GM12878 (cell line): ENCODE data around the gene LDLRAD4. TPM values are rescaled to one million over a fixed set of nuclear protein-coding genes. Genes with fewer than 3 reads are reported as not detected.

Source experiments
- ATAC-seq: fragments of 200-7000 bp; cut with Tn5 transposase; 3 replicates; pipeline ENCODE4 v1.9.1; 2020; ENCODE audit warnings: mild to moderate bottlenecking, moderate library complexity
- BruUV-seq: library from RNA; stranded (reverse); fragments of 400-500 nt; replicated peaks from 2 replicates; lab custom pipeline; 2021; lab: Mats Ljungman, UMichigan
- CTCF ChIA-PET: fragments of 300-600 bp; sonication (Branson Sonifier 250); formaldehyde crosslinking; extraction: SDS; loops from one replicate; lab custom pipeline; 2021; ENCODE audit warnings: inconsistent platforms; lab: Yijun Ruan, JAX
- POLR2A ChIA-PET: fragments of 350-600 bp; formaldehyde crosslinking; extraction: SDS; loops from one replicate; lab custom pipeline; 2021; ENCODE audit warnings: inconsistent platforms; lab: Charles Lee
- RAD21 ChIA-PET: fragments of 300-600 bp; sonication (Branson Sonifier 250); formaldehyde crosslinking; loops from one replicate; lab custom pipeline; 2023; ENCODE audit warnings: antibody characterized with exemption; ENCODE audit not compliant: unreplicated experiment; lab: Charles Lee
- SMC1A ChIA-PET: fragments of 300-600 bp; sonication (Branson Sonifier 250); formaldehyde crosslinking; loops from one replicate; lab custom pipeline; 2023; ENCODE audit not compliant: unreplicated experiment, uncharacterized antibody; lab: Charles Lee
- DNase-seq: peaks from one replicate; pipeline ENCODE4 v3.0.0-alpha.2; 2011; ENCODE audit warnings: low read depth, low spot score
- FAIRE-seq: peaks from 3 replicates; lab custom pipeline; 2011; peaks lifted over from hg19 to GRCh38; lab: Jason Lieb, UNC
- H2AFZ ChIP-seq: 2 replicates; pipeline ENCODE4 v1.6.0; 2011; ENCODE audit warnings: low read depth, low read length, control low read depth; ENCODE audit not compliant: control insufficient read depth
- H3K27ac ChIP-seq: 2 replicates; pipeline ENCODE4 v1.5.1; 2011; ENCODE audit warnings: control low read depth; ENCODE audit not compliant: control insufficient read depth, insufficient read depth
- H3K27me3 ChIP-seq, 2 experiments: replicated peaks in 1 of 2; 2 replicates each; pipeline versions ENCODE4 v1.6.0 to v1.6.1; 2011; ENCODE audit warnings: low read length in 1 of 2; ENCODE audit not compliant: control insufficient read depth in 2 of 2, insufficient read depth in 2 of 2
- H3K36me3 ChIP-seq, 2 experiments: 2 replicates each; pipeline ENCODE4 v1.5.1; 2011; ENCODE audit warnings: low read length in 1 of 2; ENCODE audit not compliant: control insufficient read depth in 2 of 2, insufficient read depth in 2 of 2
- H3K4me1 ChIP-seq: 2 replicates; pipeline ENCODE4 v1.6.1; 2011; ENCODE audit warnings: mild to moderate bottlenecking, low read length, moderate library complexity, mixed read lengths; ENCODE audit not compliant: control insufficient read depth, insufficient read depth
- H3K4me2 ChIP-seq: 2 replicates; pipeline ENCODE4 v1.6.0; 2011; ENCODE audit warnings: control low read depth; ENCODE audit not compliant: control insufficient read depth, insufficient read depth
- H3K4me3 ChIP-seq: fragments of 200-600 bp; sonication (generic); 2 replicates; pipeline ENCODE4 v1.5.1; 2016
- H3K79me2 ChIP-seq: 2 replicates; pipeline ENCODE4 v1.6.0; 2011; ENCODE audit warnings: low read length; ENCODE audit not compliant: control insufficient read depth, insufficient read depth
- H3K9ac ChIP-seq: 2 replicates; pipeline ENCODE4 v1.8.0; 2011; ENCODE audit warnings: low read length, control low read depth, mixed read lengths; ENCODE audit not compliant: control insufficient read depth, insufficient read depth
- H3K9me3 ChIP-seq: replicated peaks from 3 replicates; pipeline ENCODE4 v1.5.1; 2011; ENCODE audit warnings: mild to moderate bottlenecking, low read length; ENCODE audit not compliant: control insufficient read depth, insufficient read depth
- H4K20me1 ChIP-seq: 2 replicates; pipeline ENCODE4 v1.6.0; 2011; ENCODE audit not compliant: control insufficient read depth, insufficient read depth
- BHLHE40 ChIP-seq, 2 experiments: fragments of 450-650 bp in 1 of 2; IDR thresholded peaks; 2 replicates each; pipeline ENCODE4 v1.6.1; 2011 to 2017; ENCODE audit warnings: low read depth in 2 of 2, borderline replicate concordance in 1 of 2, improper control_type of control experiment in 1 of 2, low read length in 1 of 2, mild to moderate bottlenecking in 1 of 2
- CBX3 ChIP-seq: fragments of 200-600 bp; sonication (generic); IDR thresholded peaks from 2 replicates; pipeline ENCODE4 v1.6.1; 2016; ENCODE audit warnings: low read depth, borderline replicate concordance
- EP300 ChIP-seq, 2 experiments: fragments of 150-350 bp in 1 of 2; IDR thresholded peaks; 2 replicates each; pipeline ENCODE4 v1.6.1; 2011 to 2012; ENCODE audit warnings: low read depth in 2 of 2, low read length in 2 of 2, borderline replicate concordance in 1 of 2, improper control_type of control experiment in 1 of 2, inconsistent platforms in 1 of 2; ENCODE audit not compliant: control insufficient read depth in 1 of 2
- IKZF2 ChIP-seq, 2 experiments: fragments of 450-650 bp; IDR thresholded peaks; 2 replicates each; pipeline ENCODE4 v1.6.1; 2017; ENCODE audit warnings: mild to moderate bottlenecking in 2 of 2, moderate library complexity in 2 of 2
- KDM1A ChIP-seq: fragments of 200-600 bp; sonication (generic); IDR thresholded peaks from 2 replicates; pipeline ENCODE4 v1.6.1; 2016; ENCODE audit warnings: borderline replicate concordance
- MTA3 ChIP-seq: IDR thresholded peaks from 2 replicates; pipeline ENCODE4 v1.6.1; 2012; ENCODE audit warnings: low read length, inconsistent platforms, borderline replicate concordance
- PML ChIP-seq: IDR thresholded peaks from 2 replicates; pipeline ENCODE4 v1.6.1; 2012; ENCODE audit warnings: low read length, inconsistent platforms
- SRF ChIP-seq, 2 experiments: IDR thresholded peaks; 2 replicates each; pipeline ENCODE4 v1.6.1; 2011; ENCODE audit warnings: low read depth in 2 of 2, low read length in 2 of 2, mild to moderate bottlenecking in 1 of 2, moderate library complexity in 1 of 2
- ZBTB40 ChIP-seq: fragments of 450-650 bp; IDR thresholded peaks from 2 replicates; pipeline ENCODE4 v1.6.1; 2016; ENCODE audit warnings: mild to moderate bottlenecking, moderate library complexity, borderline replicate concordance
- WGBS: methylation state at CpG from one replicate; pipeline ENCODE4 v1.1.6; 2016; ENCODE audit warnings: low lambda C conversion rate; ENCODE audit not compliant: insufficient replicate concordance, insufficient coverage; ENCODE audit errors: missing lambda C conversion rate; 5-methylcytosine and 5-hydroxymethylcytosine counted together
- in situ Hi-C: fragments of 300-500 bp; cut with MboI; formaldehyde crosslinking; loops from 9 replicates; pipeline ENCODE4 v1.14.3; 2018; ENCODE audit warnings: mixed read lengths
- intact Hi-C: fragments of 100-400 bp; cut with micrococcal nuclease; formaldehyde crosslinking; loops from one replicate; pipeline ENCODE4 v1.14.2; 2022; ENCODE audit not compliant: unreplicated experiment
- polyA plus RNA-seq, 11 experiments: library from polyadenylated mRNA; depleted of rRNA in 4 of 11; unstranded in 6 of 11; stranded (reverse) in 5 of 11; fragments of >200 nt; fragmentation: Nextera tagmentation in 4 of 11; fragmentation: Illumina TruSeq in 1 of 11; extraction: Ambion mirVana in 4 of 11; extraction: Trizol in 1 of 11; gene quantifications; 1 replicate in 1 of 11; 2 replicates in 10 of 11; pipeline versions ENCODE4 v1.2.1 to v1.2.3, GENCODE V29; 2011 to 2016; ENCODE audit warnings: inconsistent platforms in 2 of 11, missing spikeins in 2 of 11, low read depth in 1 of 11
- total RNA-seq, 4 experiments: library from RNA; depleted of rRNA in 3 of 4; stranded (reverse); fragments of >200 nt in 3 of 4; fragmentation: Illumina TruSeq in 1 of 4; extraction: Trizol in 1 of 4; gene quantifications; 2 replicates each; pipeline versions ENCODE4 v1.2.1 to v1.2.3, GENCODE V29; 2013 to 2021
- TF ChIP-seq, protein P1 (sequence below): IDR thresholded peaks from 2 replicates; pipeline ENCODE4 v1.6.1; 2011; ENCODE audit warnings: borderline replicate concordance, low read depth, mild to moderate bottlenecking, moderate library complexity, low read length; ENCODE audit not compliant: insufficient read depth, poor library complexity, severe bottlenecking

Gene LDLRAD4
- total and polyA plus RNA-seq, 10 of the 15 experiments (the other 5 are each of a cell fraction or from before 2014, with no cell fraction given): 2.7 to 16.8 (median 11.2) TPM

DNA sequence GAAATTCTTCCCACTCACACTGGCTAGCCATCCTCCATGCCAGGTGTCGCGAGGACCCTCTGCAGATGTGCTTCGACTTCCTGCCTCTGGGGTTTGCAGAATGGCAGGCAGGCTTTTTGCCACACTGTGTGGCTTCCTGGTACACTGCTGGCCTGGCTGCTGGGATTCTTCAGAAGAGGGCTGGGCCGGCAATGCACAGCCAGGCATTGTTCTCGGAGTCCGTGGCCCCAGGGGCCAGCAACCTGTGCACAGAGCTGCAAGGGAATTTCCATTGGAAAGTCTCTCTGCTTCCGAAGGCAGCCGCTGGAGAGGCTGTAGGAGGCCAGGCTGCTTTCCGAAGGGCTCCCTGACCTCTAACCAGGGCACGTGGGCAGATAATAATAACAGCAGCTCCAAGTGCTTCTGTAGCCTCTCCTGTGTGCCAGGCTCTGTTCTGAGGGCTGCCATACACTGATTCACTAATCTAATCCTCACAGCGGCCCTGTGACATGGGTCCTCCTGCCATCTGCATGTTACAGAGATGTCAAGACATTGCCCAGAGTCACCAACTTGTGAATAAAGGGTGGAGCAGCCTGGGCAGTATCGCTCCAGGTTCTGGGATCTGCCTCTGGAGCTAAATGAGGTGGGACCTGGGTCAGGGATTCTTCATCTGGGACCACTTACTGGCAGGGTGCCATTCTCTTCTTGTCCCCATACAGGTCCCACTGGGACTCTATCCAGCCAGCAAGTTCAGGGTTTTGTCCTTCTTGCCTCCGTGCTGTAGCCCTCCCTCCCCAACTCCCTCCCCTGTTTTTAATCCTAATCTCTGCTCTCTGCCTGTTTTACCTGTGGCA is 5.0 kb downstream of the LDLRAD4 start:
- ChIA-PET CTCF (no interaction called here), RAD21 (no interaction called here), SMC1A (interaction anchor here (1.0 kb wide), 1 partner anchor 66 kb away, joined by 3 read pairs; no protein-coding TSS in a partner anchor), POLR2A (no interaction called here)
- Histone ChIP-seq H3K4me2 (no peak overlapping the region), H3K79me2 (no peaks in the 10 kb centered on the region), H2AFZ (no peak overlapping the region), H3K27me3 (peaks cover 5 to 7% of the 10 kb centered on the region in 2 experiments), H3K9ac (no peak overlapping the region), H3K4me3 (no peak overlapping the region), H4K20me1 (no peaks in the 10 kb centered on the region), H3K27ac (no peak overlapping the region), H3K9me3 (no peaks in the 10 kb centered on the region), H3K4me1 (no peaks in the 10 kb centered on the region), H3K36me3 (no peaks in the 10 kb centered on the region)
- WGBS: 32% methylated on average over 13 of the region's 13 CpGs
- FAIRE-seq (no peak), ATAC-seq (peak; percentile 47), DNase-seq (no peak)
- no TSS peak for BruUV-seq
- TF ChIP-seq, protein P1, sequence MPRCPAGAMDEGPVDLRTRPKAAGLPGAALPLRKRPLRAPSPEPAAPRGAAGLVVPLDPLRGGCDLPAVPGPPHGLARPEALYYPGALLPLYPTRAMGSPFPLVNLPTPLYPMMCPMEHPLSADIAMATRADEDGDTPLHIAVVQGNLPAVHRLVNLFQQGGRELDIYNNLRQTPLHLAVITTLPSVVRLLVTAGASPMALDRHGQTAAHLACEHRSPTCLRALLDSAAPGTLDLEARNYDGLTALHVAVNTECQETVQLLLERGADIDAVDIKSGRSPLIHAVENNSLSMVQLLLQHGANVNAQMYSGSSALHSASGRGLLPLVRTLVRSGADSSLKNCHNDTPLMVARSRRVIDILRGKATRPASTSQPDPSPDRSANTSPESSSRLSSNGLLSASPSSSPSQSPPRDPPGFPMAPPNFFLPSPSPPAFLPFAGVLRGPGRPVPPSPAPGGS: no peak
- no peak for TF ChIP-seq ZBTB40
- no peak for TF ChIP-seq IKZF2 (IDR thresholded peaks at IDR 0.05)
- TF ChIP-seq MTA3: no peak
- no peak for TF ChIP-seq KDM1A
- no peak for TF ChIP-seq EP300 (IDR thresholded peaks at IDR 0.05; ENCODE audit: borderline replicate concordance in 1 of 2, control insufficient read depth in 1 of 2, low read depth in 2 of 2, low read length in 2 of 2)
- TF ChIP-seq PML: no peak
- no peak for TF ChIP-seq BHLHE40 (IDR thresholded peaks at IDR 0.05; ENCODE audit: borderline replicate concordance in 1 of 2, low read depth in 2 of 2, low read length in 1 of 2)
- no peak for TF ChIP-seq CBX3
- TF ChIP-seq SRF (IDR thresholded peaks at IDR 0.05; ENCODE audit: low read depth in 2 of 2, low read length in 2 of 2): no peak
- in situ Hi-C loops: no loop called here
- intact Hi-C loops: loop anchor here (10.0 kb wide), 1 partner anchor 51 kb away; no protein-coding TSS in a partner anchor
